Loucy (cell line): ENCODE measurements around the gene HOTAIR.

Experiments used
- CTCF ChIP-seq: fragments of 200-600 bp; sonication (generic); conservative IDR thresholded peaks from 2 replicates; pipeline ENCODE4 v1.5.1; 2014; ENCODE audit warnings: mild to moderate bottlenecking, antibody characterized with exemption, low read length
- EZH2phosphoT487 ChIP-seq: fragments of 200-600 bp; IDR thresholded peaks from 2 replicates; pipeline ENCODE4 v1.6.1; 2018; ENCODE audit warnings: antibody characterized with exemption, mild to moderate bottlenecking, moderate library complexity, borderline replicate concordance

- no peak for TF ChIP-seq CTCF
- no peak for TF ChIP-seq EZH2phosphoT487
Measured at GRCh38 chr12:54004841-54005530, 30.2 kb upstream of the HOTAIR start.
